Stimulated activated CD8-positive, alpha-beta memory T cell treated with anti-CD3 and anti-CD28 coated beads, Interleukin-15, amount 100 ng/mL, for 1 hour (primary cell): ENCODE data around the gene DUS1L.
"Not testable (repeated sequence)": the region's sequence is repeated elsewhere in the genome, so short reads cannot be mapped to it uniquely, and the experiment has no call there.

Source experiments
- DNase-seq: peaks from one replicate; pipeline ENCODE4 v3.0.0-alpha.2; 2020; ENCODE audit warnings: low read depth

The DUS1L gene

GRCh38 chr17:82039695-82040299, 25.8 kb downstream of the DUS1L start:
- DNase-seq, result no peak

- DNase-seq, result not testable (repeated sequence)
Measured at GRCh38 chr17:82038796-82039409, 26.7 kb downstream of the DUS1L start.

DNA sequence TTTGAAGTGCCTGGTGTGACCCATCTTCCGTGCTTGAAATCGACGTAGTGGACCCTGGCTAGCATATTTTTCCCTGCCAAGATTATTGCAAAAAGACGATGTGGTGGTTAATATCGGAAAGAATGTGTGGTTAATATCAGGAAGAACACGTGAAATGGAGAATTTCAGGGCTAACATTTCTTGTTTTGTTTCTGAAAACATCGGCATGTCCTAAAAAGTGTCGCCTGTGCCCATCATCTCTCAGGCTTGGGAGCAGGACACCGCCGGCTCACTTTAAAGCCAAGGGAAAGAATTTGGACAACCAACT, 27.8 kb downstream of the DUS1L start:
- no peak for DNase-seq

GRCh38 chr17:82037092-82037888, 28.3 kb downstream of the DUS1L start, which contains the start of gene DCXR:
TSS of gene DCXR (minus strand) at chr17:82037697. CDS start at chr17:82037682, 15 bp downstream.
- DNase-seq, result peak; percentile 90

DNA sequence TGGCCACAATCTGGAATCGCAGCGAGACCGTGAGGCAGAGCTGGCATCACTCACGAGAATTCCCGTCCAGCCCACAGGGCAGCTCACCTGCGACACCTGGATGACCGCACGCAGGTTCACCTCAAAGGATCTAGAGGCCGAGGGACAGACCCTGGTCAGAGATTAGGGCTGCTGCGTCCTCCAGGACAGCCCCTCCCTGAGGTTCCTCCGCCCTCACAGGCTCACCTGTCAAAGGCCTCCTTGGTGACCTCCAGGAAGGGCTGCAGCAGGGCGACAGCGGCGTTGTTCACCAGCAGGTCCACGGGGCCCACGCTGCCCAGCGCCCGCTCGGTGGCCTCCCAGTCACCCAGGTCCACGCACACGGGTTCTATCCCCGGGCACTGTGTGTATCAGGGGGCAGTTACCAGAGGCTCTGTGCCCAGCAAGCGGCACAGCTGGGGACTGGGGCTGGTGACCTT, 28.9 kb downstream of the DUS1L start:
- DNase-seq, result no peak

GRCh38 chr17:82035956-82036633, 29.5 kb downstream of the DUS1L start:
- DNase-seq, result no peak

GRCh38 chr17:82035488-82035887, 30.1 kb downstream of the DUS1L start:
- no peak for DNase-seq

- DNase-seq, result no peak
Measured at GRCh38 chr17:82034371-82035011, 31.1 kb downstream of the DUS1L start.

DNA sequence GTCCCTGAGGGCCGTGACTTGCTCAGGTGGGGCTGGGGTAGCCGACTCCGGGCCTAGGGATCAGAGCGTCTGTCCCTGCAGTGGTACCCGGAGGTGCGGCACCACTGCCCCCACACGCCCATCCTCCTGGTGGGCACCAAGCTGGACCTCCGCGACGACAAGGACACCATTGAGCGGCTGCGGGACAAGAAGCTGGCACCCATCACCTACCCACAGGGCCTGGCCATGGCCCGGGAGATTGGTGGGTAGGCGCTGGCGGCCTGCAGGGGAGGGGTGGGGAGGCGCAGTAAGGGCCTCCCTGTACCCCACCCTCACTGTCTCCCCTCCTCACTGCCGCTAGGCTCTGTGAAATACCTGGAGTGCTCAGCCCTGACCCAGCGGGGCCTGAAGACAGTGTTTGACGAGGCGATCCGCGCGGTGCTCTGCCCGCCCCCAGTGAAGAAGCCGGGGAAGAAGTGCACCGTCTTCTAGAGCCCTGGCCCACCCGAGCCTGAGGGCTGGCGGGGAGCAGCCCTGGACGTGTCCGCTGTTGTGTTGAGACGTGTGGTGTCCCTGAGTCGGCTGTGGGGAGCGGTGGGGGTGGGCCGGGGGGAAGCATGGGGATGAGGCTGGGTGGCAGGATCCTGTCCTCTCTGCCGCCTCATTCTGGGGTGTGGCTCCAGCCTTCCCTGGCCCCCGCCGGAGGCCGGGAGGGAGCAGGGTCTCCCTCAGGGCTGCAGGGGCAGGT, 32.1 kb downstream of the DUS1L start:
- DNase-seq, result no peak

DNA sequence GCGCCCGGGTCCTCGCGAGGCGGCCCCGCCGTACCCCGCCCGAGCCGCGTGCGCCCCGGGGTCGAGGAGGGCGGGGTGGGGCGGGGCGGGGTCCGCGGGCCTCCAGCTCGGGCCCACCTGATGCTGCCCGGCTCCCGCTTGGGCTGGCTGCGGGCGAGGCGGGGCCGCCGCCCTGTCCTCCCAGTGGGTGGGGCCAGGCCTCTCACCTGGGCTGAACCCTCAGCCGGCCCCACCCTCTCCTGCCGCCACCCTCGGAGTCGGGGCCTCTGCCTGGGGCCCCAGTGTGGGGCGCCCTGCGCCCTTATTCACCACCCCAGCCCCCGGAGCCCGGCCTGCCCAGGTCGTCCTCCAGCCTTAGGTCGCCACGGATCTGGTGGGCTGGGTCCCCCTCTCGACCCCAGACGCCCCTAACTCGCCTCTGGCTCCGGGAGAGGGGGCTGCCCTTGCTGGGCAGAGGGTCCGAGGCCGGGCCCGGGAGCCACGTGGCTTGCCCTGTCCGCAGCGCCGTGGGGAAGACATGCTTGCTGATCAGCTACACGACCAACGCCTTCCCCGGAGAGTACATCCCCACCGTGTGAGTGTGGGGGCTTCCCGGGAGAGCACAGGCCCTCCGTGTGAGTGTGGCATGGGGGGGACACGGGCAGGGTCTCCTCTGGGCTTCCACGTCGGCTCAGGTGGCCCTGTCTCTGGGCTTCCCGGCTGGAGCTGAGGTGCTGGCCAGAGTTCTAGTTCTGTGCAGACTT, 33.5 kb downstream of the DUS1L start:
- DNase-seq, result no peak

DNA sequence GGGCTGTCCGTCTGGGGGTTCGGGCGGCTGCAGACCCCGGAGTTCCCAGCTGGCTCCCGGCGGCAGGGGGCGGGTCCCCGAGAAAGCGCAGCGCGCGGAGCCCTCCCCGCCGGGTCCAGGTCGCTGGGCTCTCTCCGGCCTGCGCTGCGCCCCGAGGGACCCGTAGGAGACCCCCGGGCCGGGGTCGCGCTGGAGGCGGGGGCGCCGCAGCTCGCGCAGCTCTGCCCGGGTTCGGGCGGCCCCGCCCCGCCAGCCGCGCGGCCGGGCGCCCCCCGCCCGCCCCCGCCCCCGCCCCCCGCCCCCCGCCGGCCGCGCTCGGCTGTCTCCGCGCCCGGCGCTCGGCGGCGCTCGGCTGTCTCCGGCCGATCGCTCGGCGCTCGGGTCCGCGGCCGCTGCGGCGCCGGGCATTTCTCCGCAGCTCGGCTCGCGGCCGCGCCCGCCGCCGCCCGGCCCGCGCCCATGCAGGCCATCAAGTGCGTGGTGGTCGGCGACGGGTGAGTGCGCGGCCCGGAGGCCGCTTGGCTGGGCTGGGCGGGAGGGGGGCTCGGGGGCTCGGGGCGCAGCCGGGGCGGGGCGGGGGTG, 34.2 kb downstream of the DUS1L start, which contains the start of gene RAC3:
TSS of gene RAC3 (plus strand) at position 376 of the 582 bp plus-strand sequence. CDS start at position 460, 84 bp downstream.
- DNase-seq, result no peak

- peak; percentile 60 for DNase-seq
Measured at GRCh38 chr17:82030470-82031302, 34.9 kb downstream of the DUS1L start.

GRCh38 chr17:82029990-82030469, 35.6 kb downstream of the DUS1L start:
- DNase-seq, result no peak

DNA sequence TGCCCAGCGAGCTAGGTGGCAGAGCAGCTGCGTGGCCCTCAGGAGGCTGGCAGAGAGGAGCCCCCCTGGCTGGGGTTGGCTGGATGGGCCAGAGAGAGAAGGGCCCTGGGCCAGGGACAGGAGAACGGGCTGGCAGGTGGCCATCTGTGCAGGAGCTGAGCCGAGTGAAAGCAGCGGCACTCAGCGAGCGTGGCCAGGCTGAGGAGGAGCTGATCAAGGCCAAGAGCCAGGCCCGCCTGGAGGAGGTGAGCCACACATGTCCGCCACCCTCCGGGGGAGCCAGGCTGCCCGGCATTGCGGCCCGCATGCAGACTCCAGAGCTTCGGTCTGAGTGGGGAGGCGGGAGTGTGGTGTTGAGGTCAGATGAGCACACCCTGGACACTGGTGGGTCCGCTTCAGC, 36.2 kb downstream of the DUS1L start:
- DNase-seq, result no peak

GRCh38 chr17:82028966-82029365, 36.6 kb downstream of the DUS1L start:
- no peak for DNase-seq

GRCh38 chr17:82028246-82028645, 37.4 kb downstream of the DUS1L start:
- no peak for DNase-seq

DNA sequence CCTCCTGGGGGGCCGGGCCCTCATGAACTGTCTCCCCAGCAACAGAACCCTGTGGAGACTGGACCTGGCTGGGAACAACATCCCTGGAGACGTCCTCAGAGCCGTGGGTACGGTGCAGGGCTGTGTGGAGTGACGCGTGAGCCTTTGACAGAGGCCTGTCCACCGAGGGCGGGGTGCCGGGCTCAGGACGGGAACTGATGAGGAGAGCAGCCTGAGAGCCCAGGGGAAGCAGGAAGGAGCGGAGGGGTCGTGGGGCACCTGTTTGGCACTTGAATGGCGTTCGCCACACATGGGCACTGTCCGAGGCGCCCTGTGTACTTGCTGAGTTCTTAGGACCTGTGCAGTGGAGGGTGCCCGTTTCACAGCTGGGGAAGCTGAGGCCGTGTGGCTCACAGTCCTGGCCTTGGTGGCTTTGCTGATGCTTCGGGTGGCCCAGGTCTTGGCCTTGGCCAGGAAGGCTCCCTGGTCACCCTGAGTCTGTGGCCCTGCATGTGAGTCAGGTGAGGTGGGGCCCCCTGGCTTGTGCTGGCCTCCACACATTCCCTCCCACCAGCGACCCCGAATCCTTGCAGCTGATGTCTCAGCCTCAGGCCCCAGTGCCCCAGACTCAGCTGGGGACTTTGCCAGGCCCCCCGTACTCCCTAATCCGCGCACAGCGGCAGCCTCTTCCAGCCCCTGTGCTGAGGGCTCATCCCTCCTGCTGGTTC, 40.0 kb downstream of the DUS1L start:
- no peak for DNase-seq

GRCh38 chr17:82024859-82025258, 40.7 kb downstream of the DUS1L start:
- no peak for DNase-seq
